GM19023 (cell line): Measurements from ENCODE around the gene SLC66A2.
"Not testable (repeated sequence)": the region's sequence is repeated elsewhere in the genome, so short reads cannot be mapped to it uniquely, and the experiment has no call there.

ENCODE experiments used
- ATAC-seq: cut with Tn5 transposase; IDR thresholded peaks from one replicate; pipeline ENCODE4 v1.9.1; 2021; ENCODE audit warnings: mild to moderate bottlenecking, moderate library complexity; ENCODE audit not compliant: unreplicated experiment

The SLC66A2 gene

GRCh38 chr18:79951545-79952455, at the start of gene SLC66A2:
Gene SLC66A2, minus strand, starts transcription at chr18:79951653. Its CDS starts 727 bp downstream, at chr18:79950926.
- peak; percentile 69 for ATAC-seq

- no peak for ATAC-seq
Observed at GRCh38 chr18:80000877-80001276, 49.4 kb upstream of the SLC66A2 start.

- not testable (repeated sequence) for ATAC-seq
Observed at GRCh38 chr18:79999701-80000100, 48.2 kb upstream of the SLC66A2 start.

- ATAC-seq, result no peak
Observed at GRCh38 chr18:79991494-79991893, 40.0 kb upstream of the SLC66A2 start.

- ATAC-seq, result no peak
Observed at GRCh38 chr18:79989195-79989497, 37.7 kb upstream of the SLC66A2 start.

- ATAC-seq, result peak; percentile 96
Observed at GRCh38 chr18:79988451-79989194, 37.2 kb upstream of the SLC66A2 start, which contains the start of gene TXNL4A. Gene TXNL4A, minus strand, starts transcription at chr18:79988563. Its CDS starts 171 bp downstream, at chr18:79988392.

GRCh38 chr18:79988071-79988450, 36.6 kb upstream of the SLC66A2 start:
- peak; percentile 69 for ATAC-seq

GRCh38 chr18:79987566-79987965, 36.1 kb upstream of the SLC66A2 start:
- no peak for ATAC-seq

GRCh38 chr18:79986726-79987125, 35.3 kb upstream of the SLC66A2 start:
- no peak for ATAC-seq

- ATAC-seq, result no peak
Observed at GRCh38 chr18:79985172-79985571, 33.7 kb upstream of the SLC66A2 start.

GRCh38 chr18:79983793-79984192, 32.3 kb upstream of the SLC66A2 start:
- no peak for ATAC-seq

- ATAC-seq, result no peak
Observed at GRCh38 chr18:79983253-79983652, 31.8 kb upstream of the SLC66A2 start.

- ATAC-seq, result no peak
Observed at GRCh38 chr18:79982736-79983135, 31.3 kb upstream of the SLC66A2 start.

GRCh38 chr18:79980585-79980984, 29.1 kb upstream of the SLC66A2 start:
- ATAC-seq, result no peak

- no peak for ATAC-seq
Observed at GRCh38 chr18:79979843-79980242, 28.4 kb upstream of the SLC66A2 start.

GRCh38 chr18:79975985-79976680, 24.7 kb upstream of the SLC66A2 start:
- ATAC-seq, result no peak

GRCh38 chr18:79975043-79975442, 23.6 kb upstream of the SLC66A2 start:
- no peak for ATAC-seq

GRCh38 chr18:79974025-79974654, 22.7 kb upstream of the SLC66A2 start:
- no peak for ATAC-seq

- ATAC-seq, result no peak
Observed at GRCh38 chr18:79973517-79973916, 22.1 kb upstream of the SLC66A2 start.

GRCh38 chr18:79972720-79973119, 21.3 kb upstream of the SLC66A2 start:
- ATAC-seq, result no peak

- ATAC-seq, result no peak
Observed at GRCh38 chr18:79971986-79972385, 20.5 kb upstream of the SLC66A2 start.
